GM13976 (cell line): ENCODE data around the gene BTD.

Experiments used
- DNase-seq: peaks from one replicate; pipeline ENCODE4 v3.0.0; 2012; ENCODE audit warnings: low spot score
- CTCF ChIP-seq: IDR thresholded peaks from 2 replicates; pipeline ENCODE4 v1.5.1; 2012; ENCODE audit warnings: borderline replicate concordance, mild to moderate bottlenecking; ENCODE audit not compliant: insufficient read depth; ENCODE audit errors: extremely low read depth, missing control alignments, control extremely low read depth
- in situ Hi-C: fragments of 300-500 bp; cut with MboI; formaldehyde crosslinking; loops from one replicate; pipeline ENCODE4 v1.12.0; 2022; ENCODE audit warnings: low sequenced_read_pairs, mixed read lengths, inconsistent platforms; ENCODE audit not compliant: unreplicated experiment

Gene BTD

GRCh38 chr3:15653321-15653720 is 51.8 kb downstream of the BTD start:
- no peak for TF ChIP-seq CTCF
- in situ Hi-C loops, result no loop called here
- DNase-seq, result no peak

GRCh38 chr3:15654127-15654526 is 52.6 kb downstream of the BTD start:
- in situ Hi-C loops, result no loop called here
- DNase-seq, result no peak
- TF ChIP-seq CTCF, result no peak

GRCh38 chr3:15654891-15655290 is 53.3 kb downstream of the BTD start:
- no peak for DNase-seq
- no peak for TF ChIP-seq CTCF
- in situ Hi-C loops, result no loop called here

- TF ChIP-seq CTCF, result no peak
- in situ Hi-C loops, result no loop called here
These were observed 54.8 kb downstream of the BTD start for GRCh38 chr3:15656342-15656741.

GRCh38 chr3:15657016-15657415 is 55.5 kb downstream of the BTD start:
- in situ Hi-C loops, result no loop called here

More at GRCh38 chr3:15656342-15656741, 54.8 kb downstream of the BTD start:
- no peak for DNase-seq

GRCh38 chr3:15659254-15659975 is 57.9 kb downstream of the BTD start:
- in situ Hi-C loops, result no loop called here

More at GRCh38 chr3:15657016-15657415, 55.5 kb downstream of the BTD start:
- no peak for TF ChIP-seq CTCF
- DNase-seq, result no peak

More at GRCh38 chr3:15659254-15659975, 57.9 kb downstream of the BTD start:
- no peak for DNase-seq
- TF ChIP-seq CTCF, result no peak
